BJ (cell line): ENCODE data around the gene SH3D19. TPM values are rescaled to one million over a fixed set of nuclear protein-coding genes. Genes with fewer than 3 reads are reported as not detected.
A peak's percentile ranks its signal among the peaks of the same experiment; 100 is the strongest.

Experiments
- CTCF ChIA-PET: fragments of 350-600 bp; formaldehyde crosslinking; extraction: SDS; loops from one replicate; lab custom pipeline; 2021; ENCODE audit warnings: antibody characterized with exemption, inconsistent platforms; lab: Yijun Ruan, JAX
- POLR2A ChIA-PET: fragments of 300-600 bp; sonication (Branson Sonifier 250); formaldehyde crosslinking; extraction: SDS; loops from one replicate; lab custom pipeline; 2021; ENCODE audit warnings: antibody characterized with exemption; lab: Charles Lee
- DNase-seq: peaks from one replicate; pipeline ENCODE4 v3.0.0-alpha.2; 2011; ENCODE audit warnings: low read depth
- H3K27me3 ChIP-seq: 2 replicates; pipeline ENCODE4 v1.6.0; 2011; ENCODE audit warnings: low read length; ENCODE audit not compliant: control insufficient read depth, insufficient read depth
- H3K36me3 ChIP-seq: 2 replicates; pipeline ENCODE4 v1.5.1; 2011; ENCODE audit warnings: low read length; ENCODE audit not compliant: control insufficient read depth, insufficient read depth
- H3K4me3 ChIP-seq: 2 replicates; pipeline ENCODE4 v1.5.1; 2011; ENCODE audit warnings: low read depth, mild to moderate bottlenecking, control low read depth, low read length
- CTCF ChIP-seq: IDR thresholded peaks from 2 replicates; pipeline ENCODE4 v1.5.1; 2011; ENCODE audit warnings: low read depth, mild to moderate bottlenecking, control low read depth, inconsistent platforms, low read length, moderate library complexity; ENCODE audit not compliant: insufficient read depth
- polyA plus RNA-seq: library from polyadenylated mRNA; depleted of rRNA; stranded (reverse); fragments of >200 nt; gene quantifications from 2 replicates; pipeline ENCODE4 v1.2.3, GENCODE V29; 2011

Gene SH3D19
- polyA plus RNA-seq, 1 experiment: 16.2 TPM

- no peak for TF ChIP-seq CTCF
- no peaks in the 10 kb centered on the region for H3K27me3 ChIP-seq
- DNase-seq: no peak
- ChIA-PET CTCF (interaction anchor here (1.3 kb wide), 1 partner anchor 175 kb away, joined by 3 read pairs; no protein-coding TSS in a partner anchor), POLR2A (no interaction called here)
- H3K4me3 ChIP-seq: no peak overlapping the region
- H3K36me3 ChIP-seq: no peaks in the 10 kb centered on the region; the same call in 1 of the 2 replicates
Measured at GRCh38 chr4:151175233-151175632, 150.2 kb downstream of the SH3D19 start.

- H3K36me3 ChIP-seq: no peaks in the 10 kb centered on the region; the same call in 1 of the 2 replicates
- CTCF ChIA-PET: interaction anchor here (1.3 kb wide), 1 partner anchor 175 kb away, joined by 3 read pairs; no protein-coding TSS in a partner anchor
- no peak for TF ChIP-seq CTCF
- H3K27me3 ChIP-seq: no peaks in the 10 kb centered on the region
- H3K4me3 ChIP-seq: no peak overlapping the region
- no peak for DNase-seq
- POLR2A ChIA-PET: no interaction called here
Measured at GRCh38 chr4:151174784-151175183, 150.6 kb downstream of the SH3D19 start.

- Histone ChIP-seq H3K4me3 (no peak overlapping the region), H3K27me3 (no peaks in the 10 kb centered on the region), H3K36me3 (no peaks in the 10 kb centered on the region; the same call in 1 of the 2 replicates)
- no peak for TF ChIP-seq CTCF
- CTCF ChIA-PET: interaction anchor here (0.9 to 1.8 kb wide), 3 partner anchors 11 to 176 kb away, joined by 3 to 4 read pairs (median 3); no protein-coding TSS in a partner anchor
- DNase-seq: no peak
- POLR2A ChIA-PET: no interaction called here
Measured at GRCh38 chr4:151173871-151174270, 151.5 kb downstream of the SH3D19 start.

- Histone ChIP-seq H3K36me3 (no peaks in the 10 kb centered on the region; the same call in 1 of the 2 replicates), H3K4me3 (no peak overlapping the region), H3K27me3 (no peaks in the 10 kb centered on the region)
- no peak for DNase-seq
- ChIA-PET CTCF (interaction anchor here (0.6 to 1.4 kb wide), 3 partner anchors 8 to 1435 kb away, joined by 3 to 5 read pairs (median 4); partner anchors contain the start of gene PRSS48), POLR2A (interaction anchor here (0.6 kb wide), 1 partner anchor 764 kb away, joined by 3 read pairs; no protein-coding TSS in a partner anchor)
- no peak for TF ChIP-seq CTCF
Measured at GRCh38 chr4:151169900-151170299, 155.5 kb downstream of the SH3D19 start.

- no peak overlapping the region for H3K4me3 ChIP-seq
- POLR2A ChIA-PET: interaction anchor here (0.6 kb wide), 1 partner anchor 9 kb away, joined by 3 read pairs; no protein-coding TSS in a partner anchor
- no peaks in the 10 kb centered on the region for H3K36me3 ChIP-seq
- DNase-seq: peak; percentile 94
- no peaks in the 10 kb centered on the region for H3K27me3 ChIP-seq
- CTCF ChIA-PET: interaction anchor here (1.0 kb wide), 1 partner anchor 14 kb away, joined by 3 read pairs; no protein-coding TSS in a partner anchor
- TF ChIP-seq CTCF: 0 out of 2 replicates have a peak, but pooled peaks have one; percentile 4
Measured at GRCh38 chr4:151169223-151169622, 156.2 kb downstream of the SH3D19 start.
